ENCODE results near the gene FST.

FST gene, protein sequence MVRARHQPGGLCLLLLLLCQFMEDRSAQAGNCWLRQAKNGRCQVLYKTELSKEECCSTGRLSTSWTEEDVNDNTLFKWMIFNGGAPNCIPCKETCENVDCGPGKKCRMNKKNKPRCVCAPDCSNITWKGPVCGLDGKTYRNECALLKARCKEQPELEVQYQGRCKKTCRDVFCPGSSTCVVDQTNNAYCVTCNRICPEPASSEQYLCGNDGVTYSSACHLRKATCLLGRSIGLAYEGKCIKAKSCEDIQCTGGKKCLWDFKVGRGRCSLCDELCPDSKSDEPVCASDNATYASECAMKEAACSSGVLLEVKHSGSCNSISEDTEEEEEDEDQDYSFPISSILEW

GRCh38 chr5:53480416-53481158, at the start of gene FST:
TSS of gene FST (plus strand) at chr5:53480629. CDS start at chr5:53480792, 163 bp downstream.
- DNase-seq (ENCODE audit: low spot score) = peak; percentile 14

GRCh38 chr5:53431665-53432064, 48.8 kb upstream of the FST start:
- DNase-seq (ENCODE audit: low spot score) = no peak

DNA sequence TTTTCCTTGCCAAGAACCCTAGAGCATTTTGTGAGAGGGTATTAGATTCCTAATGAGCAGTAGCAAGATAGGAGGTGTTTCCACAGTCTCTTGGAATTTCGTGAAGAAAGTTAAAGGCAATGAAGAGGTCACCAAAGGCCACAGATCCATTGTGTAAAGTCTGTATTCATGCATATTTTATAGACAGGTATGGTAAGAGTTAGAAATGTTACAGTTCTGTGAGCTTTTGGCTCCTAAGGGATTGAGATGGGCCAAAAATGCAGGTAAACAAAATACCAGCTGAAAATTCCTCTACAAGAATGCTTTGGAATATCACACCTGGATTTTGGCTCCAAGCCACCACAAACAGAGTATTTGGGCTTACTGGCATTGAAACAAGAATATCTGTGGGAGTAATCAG, 47.4 kb upstream of the FST start:
- DNase-seq (ENCODE audit: low spot score) = no peak

GRCh38 chr5:53434541-53434940, 45.9 kb upstream of the FST start:
- no peak for DNase-seq (ENCODE audit: low spot score)

DNA sequence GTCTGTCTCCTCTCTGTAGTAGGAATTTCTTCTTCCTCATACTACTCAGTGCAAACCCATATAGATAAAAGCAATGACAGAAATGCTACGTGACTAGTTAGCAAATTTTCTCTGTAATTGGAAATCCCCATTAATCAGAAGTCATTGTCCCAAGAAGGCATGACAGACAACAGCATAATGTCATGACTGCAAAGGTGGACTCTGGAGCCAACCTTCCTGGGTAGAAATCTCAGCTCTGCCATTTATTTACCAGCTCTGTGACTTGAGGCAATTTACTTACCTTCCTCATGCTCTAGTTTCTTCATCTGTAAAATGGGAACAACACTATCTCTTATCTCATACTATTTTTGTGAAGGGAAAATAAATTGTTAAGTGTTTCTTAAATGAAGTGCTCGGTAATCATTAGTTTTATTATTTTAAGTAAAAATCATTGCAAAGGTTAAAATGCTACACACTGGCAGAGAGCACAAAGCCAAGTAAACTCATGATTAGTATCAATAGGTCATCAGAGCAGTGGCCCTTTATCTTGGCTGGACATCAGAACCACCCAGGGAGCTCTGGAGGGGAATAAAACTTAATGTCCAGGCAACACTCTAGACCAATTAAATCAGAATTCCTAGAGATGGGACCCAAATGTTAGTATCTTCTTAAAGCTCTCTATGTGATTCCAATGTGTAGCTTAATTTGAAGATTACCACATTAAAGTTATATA, 43.8 kb upstream of the FST start:
- peak; percentile 20 for DNase-seq (ENCODE audit: low spot score)

DNA sequence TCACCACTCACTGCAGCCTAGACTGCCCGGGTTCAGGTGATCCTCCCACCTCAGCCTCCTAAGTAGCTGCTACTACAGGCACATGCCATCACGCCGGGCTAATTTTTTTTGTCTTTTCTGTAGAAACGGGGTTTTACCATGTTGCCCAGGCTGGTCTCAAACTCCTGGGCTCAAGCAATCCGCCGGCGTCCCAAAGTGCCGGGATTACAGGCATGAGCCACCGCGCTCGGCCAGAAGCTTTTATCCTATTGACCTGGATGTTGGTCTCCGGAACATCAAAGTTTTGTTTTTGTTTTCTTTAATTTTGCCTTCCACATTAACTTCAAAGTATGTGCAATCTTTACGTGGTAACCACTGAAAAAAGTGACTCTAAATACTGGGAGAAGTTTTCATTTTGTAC, 42.4 kb upstream of the FST start:
- no peak for DNase-seq (ENCODE audit: low spot score)

DNA sequence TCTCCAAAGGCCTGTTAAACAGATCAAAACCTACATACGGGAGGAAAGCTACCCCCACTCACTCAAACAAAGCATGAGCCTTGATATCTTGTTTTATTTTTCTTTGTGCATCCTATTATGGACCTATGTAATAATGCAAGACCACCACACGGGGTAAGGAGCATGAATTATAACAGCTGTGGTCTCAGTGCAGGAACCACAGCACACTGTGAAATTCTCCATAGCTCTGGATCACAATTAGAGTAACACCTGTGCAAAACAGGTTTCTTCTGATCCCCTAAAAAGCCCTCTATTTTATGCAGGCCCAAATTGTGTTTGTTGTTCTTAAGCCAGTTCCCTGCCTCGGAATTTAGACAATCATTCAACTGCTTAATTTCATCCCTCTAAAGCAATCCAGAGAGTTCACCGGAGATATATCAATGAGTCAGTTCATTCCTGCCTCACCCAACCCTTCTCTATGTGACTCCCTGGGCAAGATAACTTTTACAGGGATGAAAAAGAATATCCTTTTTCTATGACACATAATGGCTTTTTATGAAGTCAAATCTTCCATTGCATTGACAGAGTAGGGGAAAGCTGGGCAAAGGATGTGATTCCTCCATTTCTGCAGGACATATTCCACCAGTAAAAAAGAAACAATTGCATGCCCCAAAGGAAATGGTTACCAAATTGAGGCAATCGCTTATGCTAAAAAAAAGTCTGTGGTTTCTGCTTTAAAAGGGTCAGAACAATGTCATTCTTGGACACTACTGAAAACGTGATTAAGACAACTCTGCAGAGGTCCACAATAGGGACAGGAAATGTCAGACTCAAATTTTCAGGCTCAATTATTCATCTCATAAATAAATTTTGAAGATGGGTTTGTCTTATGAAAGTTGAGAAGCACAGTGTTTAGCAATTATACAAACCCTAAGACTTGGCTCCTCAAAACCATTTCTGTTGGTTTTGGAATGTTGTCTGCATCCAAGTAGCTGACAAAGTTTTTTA, 41.6 kb upstream of the FST start:
- DNase-seq (ENCODE audit: low spot score) = peak; percentile 16

DNA sequence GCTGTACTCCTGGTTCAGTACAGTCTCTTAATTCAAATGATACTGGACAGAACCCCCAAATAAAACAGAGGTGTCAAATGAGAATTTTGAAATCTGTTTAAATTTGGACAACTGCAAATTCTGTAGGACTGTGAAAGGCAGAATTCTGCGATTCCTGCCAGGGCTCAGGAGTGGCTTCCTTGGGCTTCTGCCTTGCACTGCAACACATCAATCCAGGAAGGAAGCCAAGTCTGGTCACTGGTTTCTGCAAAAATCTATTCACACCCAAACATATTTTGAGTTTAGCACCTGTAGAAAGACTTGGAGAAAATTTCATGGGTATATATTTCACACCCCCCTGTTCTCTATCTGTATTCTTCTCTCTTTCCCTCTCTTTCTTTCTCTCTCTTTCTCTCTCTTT, 37.5 kb upstream of the FST start:
- DNase-seq (ENCODE audit: low spot score) = no peak

DNA sequence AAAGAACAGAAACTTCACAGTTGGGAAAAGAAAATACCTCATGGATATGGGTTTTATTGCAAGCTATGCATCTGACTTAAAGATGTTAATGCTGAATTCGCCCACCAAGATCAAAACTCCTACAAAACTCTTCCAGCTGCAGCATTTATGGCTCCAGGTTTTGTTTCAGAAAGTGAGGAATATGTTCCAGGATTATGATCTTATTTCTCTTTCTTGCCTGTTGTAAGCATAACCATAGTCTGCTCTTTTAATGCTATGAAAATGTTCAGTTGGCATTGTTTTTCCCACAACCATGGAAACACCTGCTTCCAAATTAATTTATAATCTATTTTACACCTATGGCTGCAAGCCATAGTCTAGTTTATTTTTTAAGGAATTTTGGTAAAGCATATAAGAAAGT, 34.9 kb upstream of the FST start:
- no peak for DNase-seq (ENCODE audit: low spot score)

DNA sequence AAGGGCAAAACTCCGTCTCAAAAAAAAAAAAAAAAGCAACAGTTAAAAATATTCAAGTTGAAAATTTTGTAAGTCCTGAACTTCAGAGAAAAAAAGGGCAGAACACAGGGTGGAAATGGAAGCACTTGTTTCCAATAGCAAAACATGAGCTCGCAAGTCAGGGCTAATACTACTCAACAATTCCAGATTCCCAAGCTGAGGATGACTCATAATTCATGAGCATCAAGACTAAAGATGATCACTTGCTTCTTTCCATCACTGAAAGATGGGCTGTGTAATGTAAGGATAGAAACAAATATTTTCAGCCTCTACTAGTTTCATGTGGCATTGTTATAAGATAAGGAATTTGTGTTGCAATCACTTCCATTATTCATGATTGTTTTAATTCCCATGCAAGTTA, 33.5 kb upstream of the FST start:
- no peak for DNase-seq (ENCODE audit: low spot score)

DNA sequence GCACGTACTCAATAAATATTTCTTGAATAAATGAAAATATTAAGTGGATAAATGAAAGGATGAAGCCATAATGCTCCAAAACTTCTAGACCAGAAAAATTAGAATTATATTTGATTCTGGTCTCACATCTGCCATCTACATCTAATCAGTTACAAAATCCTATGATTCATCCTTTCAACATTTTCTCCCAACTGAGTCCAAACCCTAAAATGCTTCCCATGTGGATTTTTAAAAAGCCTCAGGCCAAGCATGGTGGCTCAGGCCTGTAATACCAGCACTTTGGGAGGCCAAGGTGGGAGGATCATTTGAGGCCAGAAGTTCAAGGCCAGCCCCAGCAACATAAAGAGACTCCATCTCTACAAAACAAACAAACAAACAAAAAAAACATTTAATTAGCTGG, 31.6 kb upstream of the FST start:
- DNase-seq (ENCODE audit: low spot score) = no peak

- DNase-seq (ENCODE audit: low spot score) = no peak
Observed at GRCh38 chr5:53453898-53454718, 26.3 kb upstream of the FST start.

GRCh38 chr5:53454719-53455000, 25.8 kb upstream of the FST start:
- DNase-seq (ENCODE audit: low spot score) = no peak

DNA sequence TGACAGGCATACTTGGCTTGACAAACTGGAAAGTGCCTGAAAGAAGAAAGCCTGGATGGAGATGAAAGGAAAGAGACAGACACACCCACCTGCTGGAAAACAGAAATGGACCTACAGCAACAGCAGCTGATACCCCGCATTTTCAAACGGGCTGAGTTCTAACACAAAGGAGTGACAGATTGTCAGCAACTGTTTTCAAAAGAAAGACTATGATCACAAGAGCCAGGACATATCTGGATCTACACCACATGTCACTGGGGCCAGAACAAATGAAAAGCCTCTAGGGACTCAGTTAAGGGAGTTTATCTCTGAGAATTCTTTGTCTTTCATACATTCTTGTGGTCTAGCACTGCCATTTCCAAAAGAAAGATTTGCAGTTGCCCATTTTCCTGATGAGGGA, 24.1 kb upstream of the FST start:
- no peak for DNase-seq (ENCODE audit: low spot score)

DNA sequence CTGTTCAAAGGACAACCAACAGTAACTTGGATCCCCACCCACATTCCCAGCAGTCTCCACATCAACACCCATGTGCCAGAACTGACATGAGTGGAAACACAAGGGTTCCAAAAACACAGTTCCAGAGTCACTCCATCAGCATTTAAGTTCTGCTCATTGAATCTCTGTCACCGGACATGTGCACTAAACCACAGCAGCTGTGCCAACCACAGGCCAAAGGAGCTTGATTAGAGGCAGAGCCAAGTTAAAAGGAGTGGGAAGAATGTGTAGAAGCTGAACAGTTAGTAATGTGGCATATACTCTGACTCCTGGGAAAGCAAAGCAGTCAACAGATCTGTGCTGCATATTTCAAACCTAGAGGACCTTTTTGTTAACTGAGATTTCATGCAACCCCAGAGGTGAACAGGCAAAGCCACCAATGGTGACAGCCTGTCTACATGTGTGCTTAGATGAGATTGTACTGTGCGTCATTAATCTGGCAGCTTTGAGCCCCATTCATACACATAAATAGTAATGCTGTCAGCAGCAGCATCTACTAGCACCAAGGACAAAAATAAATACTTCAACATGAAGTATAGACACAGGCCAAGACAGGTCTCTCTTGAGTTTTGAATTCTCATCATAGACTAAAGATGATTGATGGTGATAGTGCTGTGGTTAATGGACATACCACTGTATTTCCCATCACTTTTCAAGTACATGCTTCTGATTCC, 16.4 kb upstream of the FST start:
- no peak for DNase-seq (ENCODE audit: low spot score)

GRCh38 chr5:53464722-53465121, 15.7 kb upstream of the FST start:
- DNase-seq (ENCODE audit: low spot score) = no peak

DNA sequence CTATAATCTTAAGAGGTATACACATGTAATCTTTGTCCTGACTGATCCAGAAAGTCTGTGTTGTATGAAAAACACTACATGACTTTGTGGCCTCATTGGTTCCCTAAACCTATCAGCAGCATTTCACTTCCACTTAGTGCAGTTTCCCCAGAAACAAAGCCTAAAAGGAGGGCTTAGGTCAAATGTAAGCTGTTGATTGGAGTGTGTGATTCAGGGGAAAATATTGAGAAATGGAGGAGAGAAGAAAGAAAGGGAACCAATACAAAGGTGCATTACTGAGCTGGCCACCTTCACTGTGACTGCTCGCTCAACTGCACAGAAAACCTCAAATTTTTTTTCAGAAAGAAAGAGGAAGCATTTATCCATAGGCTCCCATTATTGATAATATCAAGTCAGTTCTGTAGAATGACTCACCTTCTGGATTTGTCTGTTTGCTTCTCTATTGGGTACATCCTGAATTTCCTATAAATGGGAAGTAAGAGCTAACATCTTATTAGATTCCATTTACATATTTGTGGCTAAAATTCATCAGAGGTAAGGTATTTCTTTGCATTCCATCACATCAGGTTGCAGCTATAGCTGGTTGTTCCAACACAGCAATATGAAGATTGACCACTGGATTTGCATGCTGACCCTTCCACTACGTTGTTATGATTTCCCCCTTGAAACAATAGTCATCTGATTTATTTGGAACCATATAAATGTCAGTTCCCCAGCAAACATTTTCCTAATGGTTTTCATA, 10.3 kb upstream of the FST start:
- DNase-seq (ENCODE audit: low spot score) = peak; percentile 72

DNA sequence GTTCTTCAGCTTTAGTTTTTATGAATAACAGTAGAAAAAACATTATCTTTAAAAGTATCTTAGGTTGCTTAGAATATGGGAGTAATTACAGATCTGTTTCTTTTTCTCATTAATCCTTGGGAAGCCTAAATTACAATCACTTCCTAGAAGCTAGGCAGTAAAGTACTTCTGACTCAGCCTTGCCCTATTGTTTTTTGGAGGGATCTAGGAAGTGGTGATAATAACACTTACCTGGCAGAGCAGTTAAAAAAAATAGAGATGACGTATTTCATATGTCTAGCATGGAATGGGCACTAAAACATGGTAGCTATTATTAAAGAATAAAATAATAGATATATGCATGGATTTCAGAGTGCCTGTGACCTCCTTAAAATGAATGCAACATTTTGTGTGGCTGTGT, 8.2 kb upstream of the FST start:
- no peak for DNase-seq (ENCODE audit: low spot score)

- DNase-seq (ENCODE audit: low spot score) = no peak
Observed at GRCh38 chr5:53472720-53473510, 7.5 kb upstream of the FST start.

Measured in kidney tubule cell (primary cell).